B cell (primary cell): ENCODE data around the gene NREP. TPM values are rescaled to one million over a fixed set of nuclear protein-coding genes. Genes with fewer than 3 reads are reported as not detected.

Experiments
- ATAC-seq: fragments of 200-7000 bp; cut with Tn5 transposase; one replicate; pipeline ENCODE4 v1.10.0; 2021; ENCODE audit warnings: low read depth, mild to moderate bottlenecking, moderate number of reproducible peaks, moderate library complexity
- CTCF ChIA-PET: fragments of 350-600 bp; sonication (Branson Sonifier 250); formaldehyde crosslinking; loops from one replicate; lab custom pipeline; 2021; ENCODE audit warnings: antibody characterized with exemption, inconsistent platforms; lab: Charles Lee
- POLR2A ChIA-PET: fragments of 350-600 bp; sonication (Branson Sonifier 250); formaldehyde crosslinking; loops from one replicate; lab custom pipeline; 2021; ENCODE audit warnings: antibody characterized with exemption; lab: Charles Lee
- DNase-seq: peaks from one replicate; pipeline ENCODE4 v3.0.0; 2013
- H2AFZ ChIP-seq: 2 replicates; pipeline ENCODE4 v1.6.1; 2012; ENCODE audit warnings: mild to moderate bottlenecking, low read depth, low read length; ENCODE audit not compliant: insufficient read depth, poor library complexity, severe bottlenecking
- H3K27ac ChIP-seq, 2 donors: 1 replicate in 1 of 2; 2 replicates in 1 of 2; pipeline ENCODE4 v1.5.1; 2012 to 2013; ENCODE audit warnings: low read length in 2 of 2, mild to moderate bottlenecking in 2 of 2, moderate library complexity in 1 of 2
- H3K27me3 ChIP-seq, 4 experiments: fragments of 200-600 bp in 1 of 4; sonication (generic) in 1 of 4; replicated peaks in 1 of 4; 1 replicate in 2 of 4; 2 replicates in 2 of 4; pipeline versions ENCODE4 v1.6.1 to v1.7.0; 2013 to 2016; ENCODE audit warnings: low read length in 3 of 4, mild to moderate bottlenecking in 2 of 4, mixed read lengths in 1 of 4, moderate library complexity in 1 of 4; ENCODE audit not compliant: insufficient read depth in 4 of 4, control insufficient read depth in 3 of 4; ENCODE audit errors: control extremely low read depth in 1 of 4
- H3K36me3 ChIP-seq, 2 experiments: replicated peaks in 1 of 2; 1 replicate in 1 of 2; 2 replicates in 1 of 2; pipeline versions ENCODE4 v1.6.1 to v1.7.1; 2013; ENCODE audit warnings: low read length in 1 of 2; ENCODE audit not compliant: insufficient read depth in 2 of 2, control insufficient read depth in 1 of 2; ENCODE audit errors: control extremely low read depth in 1 of 2, extremely low read depth in 1 of 2
- H3K4me1 ChIP-seq, 2 donors: fragments of 200-600 bp in 1 of 2; sonication (generic) in 1 of 2; 1 replicate in 1 of 2; 2 replicates in 1 of 2; pipeline versions ENCODE4 v1.5.1 to v1.6.1; 2013 to 2017; ENCODE audit warnings: low read length in 2 of 2; ENCODE audit not compliant: control insufficient read depth in 2 of 2, insufficient read depth in 2 of 2
- H3K4me2 ChIP-seq: replicated peaks from 2 replicates; pipeline ENCODE3; 2012; ENCODE audit warnings: mild to moderate bottlenecking, low read depth, low read length; ENCODE audit not compliant: poor library complexity, severe bottlenecking
- H3K4me3 ChIP-seq, 5 experiments: fragments of 200-600 bp in 1 of 5; sonication (generic) in 1 of 5; 1 replicate in 3 of 5; 2 replicates in 2 of 5; pipeline versions ENCODE4 v1.5.1 to v1.7.0; 2011 to 2016; ENCODE audit warnings: low read length in 4 of 5, mild to moderate bottlenecking in 4 of 5, low read depth in 2 of 5, control low read depth in 1 of 5, moderate library complexity in 1 of 5; ENCODE audit not compliant: insufficient read depth in 1 of 5; ENCODE audit errors: control extremely low read depth in 1 of 5, extremely low read depth in 1 of 5
- H3K79me2 ChIP-seq: fragments of 200-600 bp; sonication (generic); one replicate; pipeline ENCODE4 v1.6.0; 2016; ENCODE audit warnings: low read length; ENCODE audit not compliant: control insufficient read depth, insufficient read depth
- H3K9ac ChIP-seq: fragments of 200-600 bp; sonication (generic); 2 replicates; pipeline ENCODE4 v1.6.1; 2017; ENCODE audit warnings: mild to moderate bottlenecking, low read length, moderate library complexity
- H3K9me3 ChIP-seq, 3 donors: one replicate each; pipeline versions ENCODE4 v1.6.1 to v1.7.1; 2013; ENCODE audit warnings: low read length in 2 of 3; ENCODE audit not compliant: control insufficient read depth in 2 of 3, insufficient read depth in 1 of 3; ENCODE audit errors: control extremely low read depth in 1 of 3
- H4K20me1 ChIP-seq: 2 replicates; pipeline ENCODE4 v1.6.0; 2012; ENCODE audit warnings: mild to moderate bottlenecking, low read length; ENCODE audit not compliant: insufficient read depth, control insufficient read depth, poor library complexity, severe bottlenecking
- H3K27ac Mint-ChIP-seq: one replicate; pipeline ENCODE4 v1.8.0; 2021; ENCODE audit warnings: mixed read lengths
- H3K27me3 Mint-ChIP-seq: one replicate; pipeline ENCODE4 v1.8.0; 2021; ENCODE audit warnings: mixed read lengths
- H3K4me1 Mint-ChIP-seq: one replicate; pipeline ENCODE4 v1.8.0; 2021; ENCODE audit warnings: mixed read lengths
- H3K4me3 Mint-ChIP-seq: one replicate; pipeline ENCODE4 v1.8.0; 2021; ENCODE audit warnings: mixed read lengths
- H3K9me3 Mint-ChIP-seq: one replicate; pipeline ENCODE4 v1.8.0; 2022; ENCODE audit warnings: mixed read lengths; ENCODE audit not compliant: insufficient read depth
- CTCF ChIP-seq: fragments of 200-600 bp; IDR thresholded peaks from one replicate; pipeline ENCODE4 v1.8.0; 2022; ENCODE audit warnings: antibody characterized with exemption, mild to moderate bottlenecking
- EZH2 ChIP-seq: IDR thresholded peaks from 2 replicates; pipeline ENCODE4 v1.6.1; 2012; ENCODE audit warnings: borderline replicate concordance, low read depth, mild to moderate bottlenecking, moderate library complexity, low read length; ENCODE audit not compliant: insufficient read depth, poor library complexity, severe bottlenecking
- WGBS: methylation state at CpG from one replicate; pipeline ENCODE4 v1.1.5; 2013; ENCODE audit warnings: missing lambda C conversion rate; ENCODE audit not compliant: insufficient coverage; 5-methylcytosine and 5-hydroxymethylcytosine counted together
- intact Hi-C: fragments of 100-400 bp; cut with micrococcal nuclease; formaldehyde crosslinking; loops from one replicate; pipeline ENCODE4 v1.10.0; 2022
- polyA plus RNA-seq: library from polyadenylated mRNA; depleted of rRNA; stranded (reverse); fragments of >200 nt; gene quantifications from 2 replicates; pipeline ENCODE4 v1.2.3, GENCODE V29; 2012
- total RNA-seq, 2 donors: library from RNA; stranded (reverse); fragments of 120-200 nt in 1 of 2; gene quantifications; 1 replicate in 1 of 2; 2 replicates in 1 of 2; pipeline versions ENCODE4 v1.2.3 to v1.2.4, GENCODE V29; 2013 to 2022

The NREP gene
- total and polyA plus RNA-seq, 2 donors (not counting 1 experiment from before 2014, with no cell fraction given): 6.7 to 17.0 TPM

DNA sequence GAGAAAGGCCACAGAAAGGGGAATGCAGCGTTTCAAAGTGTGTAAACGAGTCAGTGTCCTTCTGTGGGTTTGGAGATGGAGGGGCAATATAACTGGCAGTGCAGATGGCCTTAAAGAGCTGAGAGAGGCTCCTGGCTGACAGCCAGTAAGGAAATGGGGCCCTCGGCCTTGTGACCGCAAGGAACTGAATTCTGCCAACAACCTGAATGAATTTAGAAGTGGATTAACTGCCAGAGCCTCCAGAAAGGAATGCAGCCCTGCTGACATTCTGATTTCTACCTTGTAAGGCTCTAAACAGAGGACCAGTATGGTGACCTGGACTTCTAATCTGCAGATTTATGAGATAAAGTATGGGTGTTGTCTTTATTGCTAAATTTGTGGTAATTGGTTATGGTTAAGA is 17.5 kb upstream of the NREP start:
- no peak overlapping the region for H3K27ac ChIP-seq
- no peak overlapping the region for H3K4me2 ChIP-seq
- H2AFZ ChIP-seq: peak overlapping the region; percentile 29
- Mint-ChIP-seq H3K27me3 (peaks cover 23% of the 10 kb centered on the region), H3K9me3 (no peaks in the 10 kb centered on the region), H3K27ac (no peak overlapping the region), H3K4me1 (no peaks in the 10 kb centered on the region), H3K4me3 (no peak overlapping the region)
- H4K20me1 ChIP-seq: no peaks in the 10 kb centered on the region
- H3K36me3 ChIP-seq: no peaks in the 10 kb centered on the region
- no peak for DNase-seq
- ChIA-PET POLR2A (no interaction called here), CTCF (no interaction called here)
- H3K9ac ChIP-seq: no peak overlapping the region
- TF ChIP-seq EZH2 (no peak), CTCF (no peak)
- H3K4me3 ChIP-seq: no peak overlapping the region
- no peaks in the 10 kb centered on the region for H3K4me1 ChIP-seq
- H3K9me3 ChIP-seq: no peaks in the 10 kb centered on the region
- no peaks in the 10 kb centered on the region for H3K27me3 ChIP-seq
- 0% methylated on average over 4 of the region's 4 CpGs for WGBS
- no peaks in the 10 kb centered on the region for H3K79me2 ChIP-seq
- intact Hi-C loops: no loop called here
- ATAC-seq: no peak

DNA sequence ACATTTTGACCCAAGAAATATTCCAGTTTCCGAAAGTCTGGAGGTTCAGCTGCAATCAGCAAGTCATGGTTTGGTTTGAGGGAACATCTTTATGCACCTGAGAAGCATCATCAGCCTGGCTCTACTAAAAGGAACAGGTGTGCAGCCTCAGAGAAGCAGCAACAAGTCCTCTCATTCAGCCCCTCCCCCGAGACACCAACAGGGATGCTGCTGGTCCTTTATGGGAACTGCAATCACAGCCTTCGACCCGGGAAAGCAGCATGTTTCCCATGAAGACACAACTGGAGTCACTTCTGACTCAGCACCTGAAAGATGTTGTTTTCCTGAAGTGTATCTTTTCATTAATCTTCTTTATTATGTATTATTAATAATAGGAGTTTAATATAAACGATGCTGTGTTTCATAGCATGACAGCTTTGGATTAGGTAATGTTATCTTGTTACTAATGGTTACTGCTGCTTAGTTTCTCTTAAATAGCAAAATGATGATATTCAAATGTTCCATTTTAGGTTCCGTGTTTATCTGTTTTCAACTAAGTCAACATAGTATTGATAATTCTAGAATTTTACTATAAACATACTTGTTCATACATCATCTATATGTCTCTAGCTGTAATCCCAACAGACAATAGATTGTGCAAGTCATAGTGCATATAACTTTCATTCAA is 15.6 kb upstream of the NREP start:
- ATAC-seq (no peak), DNase-seq (no peak)
- Histone ChIP-seq H3K4me1 (no peaks in the 10 kb centered on the region), H3K36me3 (no peaks in the 10 kb centered on the region), H3K4me3 (no peak overlapping the region), H2AFZ (no peak overlapping the region), H3K27me3 (peaks cover 0 to 3% (median 0%) of the 10 kb centered on the region in 4 experiments), H3K9me3 (no peaks in the 10 kb centered on the region), H3K4me2 (no peak overlapping the region), H3K27ac (no peak overlapping the region), H4K20me1 (no peaks in the 10 kb centered on the region), H3K9ac (no peak overlapping the region), H3K79me2 (no peaks in the 10 kb centered on the region)
- Mint-ChIP-seq H3K27me3 (peaks cover 33% of the 10 kb centered on the region), H3K4me1 (no peaks in the 10 kb centered on the region), H3K4me3 (no peak overlapping the region), H3K9me3 (no peaks in the 10 kb centered on the region), H3K27ac (no peak overlapping the region)
- no peak for TF ChIP-seq CTCF
- TF ChIP-seq EZH2: no peak
- WGBS: 100% methylated on average over 1 of the region's 6 CpGs
- ChIA-PET CTCF (no interaction called here), POLR2A (no interaction called here)
- intact Hi-C loops: no loop called here
